ENCODE results near the gene ANKRD30BL. TPM values are rescaled to one million over a fixed set of nuclear protein-coding genes. Genes with fewer than 3 reads are reported as not detected.

ANKRD30BL gene
- total RNA-seq = not detected in 2 replicates

GRCh38 chr2:132161161-132162124 lies at the start of gene ANKRD30BL:
ANKRD30BL (minus strand) TSS chr2:132161952; CDS start chr2:132161705, 247 bp downstream.

